ENCODE measurements around the gene SCYGR2. TPM values are rescaled to one million over a fixed set of nuclear protein-coding genes. Genes with fewer than 3 reads are reported as not detected.

The SCYGR2 gene
- total RNA-seq, 1 experiment from 2014 or later: not detected

GRCh38 chr2:227614246-227614645 lies 15.6 kb downstream of the SCYGR2 start:
- Histone ChIP-seq H3K79me2 (ENCODE audit: insufficient read depth, low read length) (no peaks in the 10 kb centered on the region), H3K4me2 (ENCODE audit: low read length) (no peak overlapping the region), H3K9ac (ENCODE audit: low read length) (no peak overlapping the region), H3K27ac (ENCODE audit: low read depth, low read length) (no peak overlapping the region), H4K20me1 (ENCODE audit: insufficient read depth) (no peaks in the 10 kb centered on the region), H3K4me3 (replicated peaks in 1 of 2; ENCODE audit: low read depth in 1 of 2, low read length in 2 of 2) (no peak overlapping the region), H3K9me3 (ENCODE audit: control insufficient read depth in 1 of 2, insufficient read depth in 1 of 2, low read depth in 1 of 2, low read length in 2 of 2) (no peaks in the 10 kb centered on the region), H3K36me3 (ENCODE audit: control insufficient read depth in 1 of 2, insufficient read depth in 2 of 2, low read length in 2 of 2) (no peaks in the 10 kb centered on the region), H2AFZ (ENCODE audit: low read depth, low read length, poor library complexity, severe bottlenecking) (no peak overlapping the region), H3K27me3 (ENCODE audit: insufficient read depth, low read length) (no peaks in the 10 kb centered on the region), H3K4me1 (ENCODE audit: control insufficient read depth in 1 of 2, insufficient read depth in 2 of 2, low read length in 2 of 2) (no peaks in the 10 kb centered on the region), H3K9me2 (ENCODE audit: insufficient read depth) (no peaks in the 10 kb centered on the region)
- ATAC-seq: no peak
- DNase-seq (ENCODE audit: low read depth, low spot score): no peak
- BruUV-seq (replicated peaks): no TSS peak
- CTCF ChIA-PET: no interaction called here
- TF ChIP-seq CBX3 (IDR thresholded peaks at IDR 0.05; ENCODE audit: low read depth): no peak
- no peak for TF ChIP-seq REST (IDR thresholded peaks at IDR 0.05; ENCODE audit: low read depth)
- TF ChIP-seq CEBPB (IDR thresholded peaks at IDR 0.05; ENCODE audit: low read depth): no peak
- no peak for TF ChIP-seq FOSL1 (IDR thresholded peaks at IDR 0.05; ENCODE audit: low read depth)
- TF ChIP-seq ZFX (IDR thresholded peaks at IDR 0.05): no peak
- no peak for TF ChIP-seq YY1 (IDR thresholded peaks at IDR 0.05; ENCODE audit: extremely low read depth, insufficient replicate concordance, low read depth, low read length)
- no peak for TF ChIP-seq SIN3A (IDR thresholded peaks at IDR 0.05; ENCODE audit: low read depth)
- no peak for TF ChIP-seq SP1 (IDR thresholded peaks at IDR 0.05; ENCODE audit: low read depth)
- TF ChIP-seq ZBTB33 (IDR thresholded peaks at IDR 0.05; ENCODE audit: extremely low read depth, insufficient replicate concordance, low read length): no peak
- TF ChIP-seq RAD21 (IDR thresholded peaks at IDR 0.05; ENCODE audit: low read depth): no peak
- TF ChIP-seq EZH2phosphoT487 (IDR thresholded peaks at IDR 0.05; ENCODE audit: borderline replicate concordance): no peak
- TF ChIP-seq TCF7L2 (IDR thresholded peaks at IDR 0.05; ENCODE audit: borderline replicate concordance, extremely low read depth, insufficient read depth, insufficient read length): no peak
- no peak for TF ChIP-seq JUND (IDR thresholded peaks at IDR 0.05)
- TF ChIP-seq ELF1 (IDR thresholded peaks at IDR 0.05; ENCODE audit: borderline replicate concordance, low read depth): no peak
- TF ChIP-seq POLR2A (IDR thresholded peaks at IDR 0.05; ENCODE audit: borderline replicate concordance, extremely low read depth, insufficient read depth, insufficient read length): no peak
- no peak for TF ChIP-seq POLR2AphosphoS5 (IDR thresholded peaks at IDR 0.05; ENCODE audit: low read depth, low read length)
- no peak for TF ChIP-seq MAX (IDR thresholded peaks at IDR 0.05)
- TF ChIP-seq CTCF (IDR thresholded peaks at IDR 0.05 in 2 of 3, conservative IDR thresholded peaks at IDR 0.05 in 1 of 3; ENCODE audit: borderline replicate concordance in 1 of 3, insufficient read depth in 1 of 3, low read depth in 2 of 3, low read length in 2 of 3): no peak
- no peak for TF ChIP-seq ATF3 (IDR thresholded peaks at IDR 0.05)
- RAD21 ChIA-PET (ENCODE audit: low non-redundant PET in 1 of 2, low total read pairs in 2 of 2, uncharacterized antibody in 2 of 2, unreplicated experiment in 2 of 2): no interaction called here
- intact Hi-C loops (cut with micrococcal nuclease): no loop called here
- POLR2A ChIA-PET: no interaction called here
